Endothelial cell of umbilical vein (primary cell): ENCODE measurements around the gene RAB6B. TPM values are rescaled to one million over a fixed set of nuclear protein-coding genes. Genes with fewer than 3 reads are reported as not detected.

Experiments
- BruUV-seq: library from RNA; stranded (reverse); fragments of 400-500 nt; replicated peaks from 2 replicates; lab custom pipeline; 2021; lab: Mats Ljungman, UMichigan
- CTCF ChIA-PET: fragments of 300-600, 350-600 bp; sonication (Branson Sonifier 250); formaldehyde crosslinking; loops from one replicate; lab custom pipeline; 2021; ENCODE audit warnings: antibody characterized with exemption, inconsistent platforms; lab: Charles Lee
- POLR2A ChIA-PET: fragments of 300-600, 350-600 bp; sonication (Branson Sonifier 250); formaldehyde crosslinking; loops from one replicate; lab custom pipeline; 2021; ENCODE audit warnings: antibody characterized with exemption, inconsistent platforms; lab: Charles Lee
- DNase-seq: peaks from one replicate; pipeline ENCODE4 v3.0.0-alpha.2; 2011; ENCODE audit warnings: low read depth, low spot score
- FAIRE-seq: peaks from 2 replicates; lab custom pipeline; 2011; peaks lifted over from hg19 to GRCh38; lab: Jason Lieb, UNC
- H2AFZ ChIP-seq: 2 replicates; pipeline ENCODE4 v1.6.0; 2012; ENCODE audit warnings: low read depth, low read length, control low read depth, inconsistent platforms
- H3K27ac ChIP-seq: 2 replicates; pipeline ENCODE4 v1.5.1; 2011; ENCODE audit warnings: low read depth, mild to moderate bottlenecking, control low read depth, low read length, moderate library complexity; ENCODE audit not compliant: insufficient read depth
- H3K27me3 ChIP-seq, 2 experiments: 2 replicates each; pipeline versions ENCODE4 v1.6.0 to v1.6.1; 2011; ENCODE audit warnings: low read length in 2 of 2, mixed read lengths in 1 of 2; ENCODE audit not compliant: control insufficient read depth in 2 of 2, insufficient read depth in 2 of 2
- H3K36me3 ChIP-seq, 2 experiments: 2 replicates in 1 of 2; 3 replicates in 1 of 2; pipeline ENCODE4 v1.5.1; 2011; ENCODE audit warnings: low read length in 2 of 2, mild to moderate bottlenecking in 1 of 2, moderate library complexity in 1 of 2; ENCODE audit not compliant: control insufficient read depth in 2 of 2, insufficient read depth in 2 of 2; ENCODE audit errors: extremely low read depth in 1 of 2
- H3K4me1 ChIP-seq: 3 replicates; pipeline ENCODE4 v1.5.1; 2011; ENCODE audit warnings: mild to moderate bottlenecking, low read length; ENCODE audit not compliant: control insufficient read depth, insufficient read depth; ENCODE audit errors: extremely low read depth
- H3K4me2 ChIP-seq: 2 replicates; pipeline ENCODE4 v1.6.1; 2011; ENCODE audit warnings: low read length, control low read depth, mixed read lengths; ENCODE audit not compliant: insufficient read depth
- H3K4me3 ChIP-seq, 3 experiments: fragments of 200-600 bp in 1 of 3; sonication (generic), shearing (Covaris generic) in 1 of 3; replicated peaks in 1 of 3; 2 replicates each; pipeline ENCODE4 v1.5.1; 2011 to 2016; ENCODE audit warnings: control low read depth in 3 of 3, low read length in 3 of 3, mild to moderate bottlenecking in 2 of 3, inconsistent platforms in 1 of 3, low read depth in 1 of 3, moderate library complexity in 1 of 3; ENCODE audit not compliant: insufficient read depth in 1 of 3
- H3K79me2 ChIP-seq: 2 replicates; pipeline ENCODE4 v1.6.0; 2012; ENCODE audit warnings: low read length, inconsistent platforms; ENCODE audit not compliant: control insufficient read depth, insufficient read depth
- H3K9ac ChIP-seq: replicated peaks from 2 replicates; pipeline ENCODE3; 2011; ENCODE audit warnings: low read length, control low read depth; ENCODE audit not compliant: insufficient read depth; ENCODE audit errors: extremely low read depth
- H3K9me1 ChIP-seq: replicated peaks from 3 replicates; pipeline ENCODE4 v1.6.0; 2011; ENCODE audit warnings: mild to moderate bottlenecking, low read length; ENCODE audit not compliant: control insufficient read depth, insufficient read depth; ENCODE audit errors: extremely low read depth
- H3K9me3 ChIP-seq: replicated peaks from 2 replicates; pipeline ENCODE4 v1.5.1; 2012; ENCODE audit warnings: low read length, inconsistent platforms; ENCODE audit not compliant: control insufficient read depth, insufficient read depth
- H4K20me1 ChIP-seq: replicated peaks from 2 replicates; pipeline ENCODE3; 2011; ENCODE audit warnings: mild to moderate bottlenecking, low read length; ENCODE audit not compliant: control insufficient read depth, insufficient read depth; ENCODE audit errors: extremely low read depth
- EZH2 ChIP-seq: IDR thresholded peaks from 2 replicates; pipeline ENCODE4 v1.6.1; 2012; ENCODE audit warnings: borderline replicate concordance, low read depth, mild to moderate bottlenecking, moderate library complexity, low read length, inconsistent platforms; ENCODE audit not compliant: severe bottlenecking
- FOS ChIP-seq: IDR thresholded peaks from 2 replicates; pipeline ENCODE4 v1.6.1; 2011; ENCODE audit warnings: mild to moderate bottlenecking, low read length, moderate library complexity, borderline replicate concordance; ENCODE audit not compliant: insufficient read depth
- GATA2 ChIP-seq: IDR thresholded peaks from 2 replicates; pipeline ENCODE4 v1.7.0; 2011; ENCODE audit warnings: low read depth, mild to moderate bottlenecking, moderate library complexity, mixed read lengths, low read length; ENCODE audit not compliant: insufficient read length, insufficient read depth
- JUN ChIP-seq: IDR thresholded peaks from 2 replicates; pipeline ENCODE4 v1.6.1; 2011; ENCODE audit warnings: borderline replicate concordance, low read depth; ENCODE audit not compliant: insufficient read length, insufficient read depth
- MYC ChIP-seq: IDR thresholded peaks from one replicate; pipeline ENCODE4 v1.6.1; 2011; ENCODE audit warnings: mild to moderate bottlenecking, low read depth, low read length
- POLR2A ChIP-seq: IDR thresholded peaks from 2 replicates; pipeline ENCODE4 v1.6.1; 2012; ENCODE audit warnings: low read depth, mild to moderate bottlenecking, control low read depth, low read length
- POLR2AphosphoS5 ChIP-seq: IDR thresholded peaks from 2 replicates; pipeline ENCODE4 v1.6.1; 2012; ENCODE audit warnings: low read depth, mild to moderate bottlenecking, control low read depth, low read length, moderate library complexity; ENCODE audit not compliant: insufficient read depth
- dilution Hi-C: fragments of 300-500 bp; cut with MboI; formaldehyde crosslinking; loops from one replicate; pipeline ENCODE4 v1.15.0; 2019; ENCODE audit warnings: low sequenced_read_pairs; ENCODE audit not compliant: extremely low pct_ligation_motif_present
- intact Hi-C: fragments of 100-400 bp; cut with micrococcal nuclease; formaldehyde crosslinking; loops from one replicate; pipeline ENCODE4 v1.10.0; 2022
- polyA plus RNA-seq, 4 experiments: library from polyadenylated mRNA; depleted of rRNA in 3 of 4; stranded (reverse) in 3 of 4; unstranded in 1 of 4; fragments of >200 nt; gene quantifications; 2 replicates each; pipeline versions ENCODE4 v1.2.1 to v1.2.3, GENCODE V29; 2011 to 2012; ENCODE audit warnings: missing spikeins in 1 of 4
- total RNA-seq: library from RNA; stranded (reverse); gene quantifications from 2 replicates; pipeline ENCODE4 v1.2.3, GENCODE V29; 2021
- TF ChIP-seq, protein P1 (sequence below): IDR thresholded peaks from 2 replicates; pipeline ENCODE4 v1.6.1; 2011; ENCODE audit not compliant: insufficient read depth, insufficient read length
- TF ChIP-seq, protein P2 (sequence below), 2 donors: IDR thresholded peaks; 1 replicate in 1 of 2; 2 replicates in 1 of 2; pipeline ENCODE4 v1.5.1; 2011; ENCODE audit warnings: low read length in 2 of 2, mild to moderate bottlenecking in 2 of 2, moderate library complexity in 2 of 2, control low read depth in 1 of 2, inconsistent platforms in 1 of 2, low read depth in 1 of 2; ENCODE audit not compliant: insufficient read depth in 1 of 2; ENCODE audit errors: extremely low read depth in 1 of 2

The RAB6B gene
- total and polyA plus RNA-seq, 2 donors (not counting 3 experiments of a cell fraction or from before 2014, with no cell fraction given) = 1.7 to 6.7 TPM

DNA sequence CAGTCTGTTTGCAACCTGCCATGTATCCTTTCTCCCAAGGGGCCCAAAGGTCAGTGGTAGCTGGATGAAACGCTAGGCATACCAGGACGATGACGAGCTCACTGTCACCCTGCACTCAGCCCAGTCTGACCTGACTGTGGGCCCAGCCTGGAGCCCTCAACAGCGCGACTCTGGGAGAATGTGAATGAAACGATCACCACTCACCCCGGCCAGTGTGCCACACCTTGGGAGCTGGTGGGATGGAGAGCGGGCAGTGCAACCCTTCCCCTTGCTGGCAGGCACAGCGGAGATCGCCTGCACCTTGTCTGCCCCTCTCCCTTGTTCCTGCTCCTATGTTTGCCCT is 62.9 kb downstream of the RAB6B start:
- ChIA-PET CTCF (interaction anchor here (1.0 kb wide), 1 partner anchor 13 kb away, joined by 3 read pairs; no protein-coding TSS in a partner anchor), POLR2A (no interaction called here)
- no peak overlapping the region for H3K4me3 ChIP-seq
- DNase-seq = no peak
- no peaks in the 10 kb centered on the region for H4K20me1 ChIP-seq
- intact Hi-C loops = no loop called here
- H2AFZ ChIP-seq = no peak overlapping the region
- no peak overlapping the region for H3K9ac ChIP-seq
- no TSS peak for BruUV-seq
- H3K9me1 ChIP-seq = no peaks in the 10 kb centered on the region
- H3K4me2 ChIP-seq = no peak overlapping the region
- no peaks in the 10 kb centered on the region for H3K36me3 ChIP-seq
- H3K27ac ChIP-seq = no peak overlapping the region
- no peaks in the 10 kb centered on the region for H3K79me2 ChIP-seq
- no peaks in the 10 kb centered on the region for H3K4me1 ChIP-seq
- H3K9me3 ChIP-seq = no peaks in the 10 kb centered on the region
- no peak for FAIRE-seq
- dilution Hi-C loops = no loop called here
- H3K27me3 ChIP-seq = no peaks in the 10 kb centered on the region
- TF ChIP-seq POLR2A (no peak), JUN (no peak), MYC (no peak), FOS (no peak), POLR2AphosphoS5 (no peak), GATA2 (no peak), EZH2 (no peak)
- TF ChIP-seq, protein P1, sequence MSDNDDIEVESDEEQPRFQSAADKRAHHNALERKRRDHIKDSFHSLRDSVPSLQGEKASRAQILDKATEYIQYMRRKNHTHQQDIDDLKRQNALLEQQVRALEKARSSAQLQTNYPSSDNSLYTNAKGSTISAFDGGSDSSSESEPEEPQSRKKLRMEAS = no peak
- TF ChIP-seq, protein P2, sequence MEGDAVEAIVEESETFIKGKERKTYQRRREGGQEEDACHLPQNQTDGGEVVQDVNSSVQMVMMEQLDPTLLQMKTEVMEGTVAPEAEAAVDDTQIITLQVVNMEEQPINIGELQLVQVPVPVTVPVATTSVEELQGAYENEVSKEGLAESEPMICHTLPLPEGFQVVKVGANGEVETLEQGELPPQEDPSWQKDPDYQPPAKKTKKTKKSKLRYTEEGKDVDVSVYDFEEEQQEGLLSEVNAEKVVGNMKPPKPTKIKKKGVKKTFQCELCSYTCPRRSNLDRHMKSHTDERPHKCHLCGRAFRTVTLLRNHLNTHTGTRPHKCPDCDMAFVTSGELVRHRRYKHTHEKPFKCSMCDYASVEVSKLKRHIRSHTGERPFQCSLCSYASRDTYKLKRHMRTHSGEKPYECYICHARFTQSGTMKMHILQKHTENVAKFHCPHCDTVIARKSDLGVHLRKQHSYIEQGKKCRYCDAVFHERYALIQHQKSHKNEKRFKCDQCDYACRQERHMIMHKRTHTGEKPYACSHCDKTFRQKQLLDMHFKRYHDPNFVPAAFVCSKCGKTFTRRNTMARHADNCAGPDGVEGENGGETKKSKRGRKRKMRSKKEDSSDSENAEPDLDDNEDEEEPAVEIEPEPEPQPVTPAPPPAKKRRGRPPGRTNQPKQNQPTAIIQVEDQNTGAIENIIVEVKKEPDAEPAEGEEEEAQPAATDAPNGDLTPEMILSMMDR (IDR thresholded peaks at IDR 0.05; ENCODE audit: extremely low read depth in 1 of 2, insufficient read depth in 1 of 2, low read depth in 1 of 2, low read length in 2 of 2) = no peak
